ENCODE data around the gene RNF145.

RNF145 gene

DNA sequence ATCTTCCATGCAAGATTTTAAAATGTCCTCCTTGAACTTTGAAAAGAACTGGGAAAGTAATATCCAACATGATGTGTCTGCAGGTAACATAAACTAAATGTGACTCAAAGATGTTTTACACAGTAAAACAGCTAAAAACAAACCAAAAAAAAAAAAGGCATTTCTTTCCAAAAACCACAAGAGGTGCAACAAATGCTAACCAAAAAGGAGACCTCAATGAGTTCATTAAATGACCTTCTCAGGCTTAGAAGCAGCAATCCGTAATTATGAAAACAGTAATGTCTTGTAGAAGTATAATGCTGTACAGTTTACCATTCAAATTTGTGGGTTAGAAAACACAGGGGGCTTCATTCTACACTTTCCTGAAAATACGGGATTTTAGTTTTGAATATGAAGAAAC, 2.5 kb downstream of the RNF145 start:
- DNase-seq = no peak
- Histone ChIP-seq H3K4me1 (ENCODE audit: control extremely low read depth in 1 of 4, control insufficient read depth in 4 of 4, insufficient read depth in 4 of 4, low read length in 3 of 4) (peaks cover 28 to 69% (median 47%) of the 10 kb centered on the region in 4 experiments), H3K36me3 (ENCODE audit: control insufficient read depth in 4 of 4, insufficient read depth in 4 of 4, low read length in 3 of 4) (peaks cover 0 to 3% (median 1%) of the 10 kb centered on the region in 4 experiments), H3K27ac (ENCODE audit: insufficient read depth in 1 of 2, low read depth in 1 of 2, low read length in 2 of 2, poor library complexity in 1 of 2, severe bottlenecking in 2 of 2) (peak overlapping the region in 1 of 2 experiments; percentile 84), H3K4me3 (ENCODE audit: control insufficient read depth in 1 of 7, extremely low read depth in 1 of 7, insufficient read depth in 4 of 7, low read depth in 2 of 7, low read length in 6 of 7) (peak overlapping the region in 5 of 7 experiments; percentile 80 to 94 (median 94)), H3K9me3 (ENCODE audit: control extremely low read depth in 1 of 5, control insufficient read depth in 4 of 5, insufficient read depth in 2 of 5, low read depth in 1 of 5, low read length in 4 of 5) (no peaks in the 10 kb centered on the region), H3K27me3 (replicated peaks in 2 of 5; ENCODE audit: control insufficient read depth in 4 of 5, insufficient read depth in 5 of 5, low read length in 4 of 5) (no peaks in the 10 kb centered on the region)
- ChIA-PET POLR2A (interaction anchor here (0.6 kb wide), 1 partner anchor 1397 kb away, joined by 3 read pairs; no protein-coding TSS in a partner anchor), CTCF (interaction anchor here (1.2 to 2.9 kb wide), 4 partner anchors 9 to 56 kb away, joined by 5 to 21 read pairs (median 8); partner anchors contain the start of gene UBLCP1)
- WGBS (ENCODE audit: insufficient coverage) = 67% methylated on average over 1 of the region's 2 CpGs

DNA sequence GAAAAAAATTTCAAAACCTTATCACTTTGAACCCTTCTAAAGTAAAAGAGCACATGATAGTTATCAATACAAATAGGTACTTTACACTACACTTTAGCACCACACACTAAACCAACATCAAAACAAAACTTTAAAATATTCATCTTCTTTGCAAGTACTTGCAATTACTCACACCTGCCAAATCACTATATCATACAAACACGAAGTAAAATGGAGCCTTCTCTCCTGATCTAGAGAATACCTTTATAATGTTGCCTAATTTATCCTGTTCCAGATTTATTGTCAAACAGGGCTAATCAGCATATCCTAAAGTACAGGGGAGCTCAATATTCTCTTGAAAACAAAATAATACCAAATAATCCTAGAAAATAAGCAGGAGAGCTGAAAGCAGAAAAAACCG, 3.0 kb downstream of the RNF145 start:
- no peak for DNase-seq
- POLR2A ChIA-PET = no interaction called here
- no CpG with 5 or more reads among the region's 2 CpGs for WGBS (ENCODE audit: insufficient coverage)
- H3K36me3 ChIP-seq (ENCODE audit: control insufficient read depth in 4 of 4, insufficient read depth in 4 of 4, low read length in 3 of 4) = peaks cover 0 to 4% (median 2%) of the 10 kb centered on the region in 4 experiments
- H3K27ac ChIP-seq (ENCODE audit: insufficient read depth in 1 of 2, low read depth in 1 of 2, low read length in 2 of 2, poor library complexity in 1 of 2, severe bottlenecking in 2 of 2) = peak overlapping the region in 1 of 2 experiments; percentile 84
- no peaks in the 10 kb centered on the region for H3K9me3 ChIP-seq (ENCODE audit: control extremely low read depth in 1 of 5, control insufficient read depth in 4 of 5, insufficient read depth in 2 of 5, low read depth in 1 of 5, low read length in 4 of 5)
- peak overlapping the region in 4 of 7 experiments; percentile 5 to 94 (median 94) for H3K4me3 ChIP-seq (ENCODE audit: control insufficient read depth in 1 of 7, extremely low read depth in 1 of 7, insufficient read depth in 4 of 7, low read depth in 2 of 7, low read length in 6 of 7)
- peaks cover 23 to 65% (median 45%) of the 10 kb centered on the region in 4 experiments for H3K4me1 ChIP-seq (ENCODE audit: control extremely low read depth in 1 of 4, control insufficient read depth in 4 of 4, insufficient read depth in 4 of 4, low read length in 3 of 4)
- CTCF ChIA-PET = interaction anchor here (2.9 kb wide), 1 partner anchor 8 kb away, joined by 21 read pairs; no protein-coding TSS in a partner anchor
- no peaks in the 10 kb centered on the region for H3K27me3 ChIP-seq (replicated peaks in 2 of 5; ENCODE audit: control insufficient read depth in 4 of 5, insufficient read depth in 5 of 5, low read length in 4 of 5)

DNA sequence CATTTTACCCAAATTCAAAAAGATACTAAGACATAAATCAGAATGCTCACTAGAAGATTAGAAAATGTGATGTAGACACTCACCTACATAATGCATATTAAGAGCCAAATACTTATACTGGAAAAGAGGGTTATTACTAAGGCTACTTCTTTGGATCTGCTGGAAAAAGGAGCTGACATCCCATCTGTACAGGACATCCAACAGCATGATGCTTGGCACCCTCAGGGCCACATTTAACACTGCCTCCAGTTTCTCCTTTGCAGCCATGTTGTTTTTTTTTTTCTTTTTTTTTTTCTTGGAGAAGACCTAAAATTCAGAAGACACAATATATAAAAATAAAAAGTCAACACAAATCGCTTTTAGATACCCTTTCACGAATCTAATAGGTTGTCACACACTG, 6.0 kb downstream of the RNF145 start:
- Histone ChIP-seq H3K27ac (ENCODE audit: insufficient read depth in 1 of 2, low read depth in 1 of 2, low read length in 2 of 2, poor library complexity in 1 of 2, severe bottlenecking in 2 of 2) (no peak overlapping the region), H3K4me1 (ENCODE audit: control extremely low read depth in 1 of 4, control insufficient read depth in 4 of 4, insufficient read depth in 4 of 4, low read length in 3 of 4) (peaks cover 18 to 64% (median 42%) of the 10 kb centered on the region in 4 experiments), H3K36me3 (ENCODE audit: control insufficient read depth in 4 of 4, insufficient read depth in 4 of 4, low read length in 3 of 4) (peaks cover 2 to 12% (median 4%) of the 10 kb centered on the region in 4 experiments), H3K27me3 (replicated peaks in 2 of 5; ENCODE audit: control insufficient read depth in 4 of 5, insufficient read depth in 5 of 5, low read length in 4 of 5) (no peaks in the 10 kb centered on the region), H3K4me3 (ENCODE audit: control insufficient read depth in 1 of 7, extremely low read depth in 1 of 7, insufficient read depth in 4 of 7, low read depth in 2 of 7, low read length in 6 of 7) (no peak overlapping the region), H3K9me3 (ENCODE audit: control extremely low read depth in 1 of 5, control insufficient read depth in 4 of 5, insufficient read depth in 2 of 5, low read depth in 1 of 5, low read length in 4 of 5) (no peaks in the 10 kb centered on the region)
- DNase-seq = no peak
- POLR2A ChIA-PET = no interaction called here
- CTCF ChIA-PET = no interaction called here
- WGBS (ENCODE audit: insufficient coverage) = 92% methylated on average over 2 of the region's 2 CpGs

DNA sequence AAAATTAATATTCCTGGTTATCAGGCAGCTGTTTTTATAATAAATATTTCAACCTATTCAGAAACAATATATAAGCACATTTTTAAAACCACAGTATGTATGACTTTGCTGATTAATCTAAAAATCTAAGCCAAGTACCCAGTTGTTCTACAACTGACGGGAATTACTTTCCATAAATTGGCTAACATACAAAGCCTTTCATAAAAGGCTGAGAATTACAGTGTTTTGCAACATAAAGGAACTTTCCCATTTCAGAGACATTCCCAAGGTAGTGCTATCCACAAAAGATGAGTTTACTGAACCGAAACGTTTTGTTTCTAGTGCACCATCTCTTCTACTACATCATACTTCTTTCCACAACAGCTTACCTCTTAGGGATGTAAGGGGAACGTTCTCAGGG, 7.2 kb downstream of the RNF145 start:
- Histone ChIP-seq H3K4me1 (ENCODE audit: control extremely low read depth in 1 of 4, control insufficient read depth in 4 of 4, insufficient read depth in 4 of 4, low read length in 3 of 4) (peaks cover 15 to 53% (median 37%) of the 10 kb centered on the region in 4 experiments), H3K27me3 (replicated peaks in 2 of 5; ENCODE audit: control insufficient read depth in 4 of 5, insufficient read depth in 5 of 5, low read length in 4 of 5) (no peaks in the 10 kb centered on the region), H3K4me3 (ENCODE audit: control insufficient read depth in 1 of 7, extremely low read depth in 1 of 7, insufficient read depth in 4 of 7, low read depth in 2 of 7, low read length in 6 of 7) (no peak overlapping the region), H3K36me3 (ENCODE audit: control insufficient read depth in 4 of 4, insufficient read depth in 4 of 4, low read length in 3 of 4) (peaks cover 5 to 18% (median 8%) of the 10 kb centered on the region in 4 experiments), H3K9me3 (ENCODE audit: control extremely low read depth in 1 of 5, control insufficient read depth in 4 of 5, insufficient read depth in 2 of 5, low read depth in 1 of 5, low read length in 4 of 5) (no peaks in the 10 kb centered on the region), H3K27ac (ENCODE audit: insufficient read depth in 1 of 2, low read depth in 1 of 2, low read length in 2 of 2, poor library complexity in 1 of 2, severe bottlenecking in 2 of 2) (no peak overlapping the region)
- ChIA-PET CTCF (interaction anchor here (1.3 to 1.5 kb wide), 2 partner anchors 11 to 18 kb away, joined by 3 read pairs; no protein-coding TSS in a partner anchor), POLR2A (no interaction called here)
- 93% methylated on average over 3 of the region's 4 CpGs for WGBS (ENCODE audit: insufficient coverage)
- DNase-seq = no peak

DNA sequence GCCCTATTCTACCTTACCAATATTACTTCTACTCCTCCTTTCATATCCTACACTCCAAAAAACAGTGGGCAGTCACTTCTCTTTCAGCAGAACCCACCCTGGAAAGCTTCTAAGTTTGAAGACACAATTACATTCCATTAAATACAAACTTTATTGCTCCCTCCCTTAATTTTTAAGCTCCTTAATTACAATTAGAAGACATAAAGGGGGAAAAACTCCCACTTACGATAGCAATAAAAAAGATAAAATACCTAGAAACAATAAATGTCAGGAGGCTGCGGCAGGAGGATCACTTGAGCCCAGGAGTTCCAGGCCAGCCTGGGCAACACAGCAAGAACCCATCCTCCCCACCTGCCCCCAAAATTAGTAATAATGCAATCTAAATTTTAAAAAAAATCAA, 9.6 kb downstream of the RNF145 start:
- no peak for DNase-seq
- H3K36me3 ChIP-seq (ENCODE audit: control insufficient read depth in 4 of 4, insufficient read depth in 4 of 4, low read length in 3 of 4) = peaks cover 5 to 25% (median 11%) of the 10 kb centered on the region in 4 experiments
- WGBS (ENCODE audit: insufficient coverage) = no CpG with 5 or more reads among the region's 2 CpGs
- H3K4me3 ChIP-seq (ENCODE audit: control insufficient read depth in 1 of 7, extremely low read depth in 1 of 7, insufficient read depth in 4 of 7, low read depth in 2 of 7, low read length in 6 of 7) = no peak overlapping the region
- H3K27me3 ChIP-seq (replicated peaks in 2 of 5; ENCODE audit: control insufficient read depth in 4 of 5, insufficient read depth in 5 of 5, low read length in 4 of 5) = no peaks in the 10 kb centered on the region
- ChIA-PET POLR2A (no interaction called here), CTCF (interaction anchor here (1.0 to 4.4 kb wide), 5 partner anchors 8 to 48 kb away, joined by 3 to 21 read pairs (median 4); no protein-coding TSS in a partner anchor)
- H3K27ac ChIP-seq (ENCODE audit: insufficient read depth in 1 of 2, low read depth in 1 of 2, low read length in 2 of 2, poor library complexity in 1 of 2, severe bottlenecking in 2 of 2) = no peak overlapping the region
- peaks cover 5 to 30% (median 18%) of the 10 kb centered on the region in 4 experiments for H3K4me1 ChIP-seq (ENCODE audit: control extremely low read depth in 1 of 4, control insufficient read depth in 4 of 4, insufficient read depth in 4 of 4, low read length in 3 of 4)
- H3K9me3 ChIP-seq (ENCODE audit: control extremely low read depth in 1 of 5, control insufficient read depth in 4 of 5, insufficient read depth in 2 of 5, low read depth in 1 of 5, low read length in 4 of 5) = no peaks in the 10 kb centered on the region

DNA sequence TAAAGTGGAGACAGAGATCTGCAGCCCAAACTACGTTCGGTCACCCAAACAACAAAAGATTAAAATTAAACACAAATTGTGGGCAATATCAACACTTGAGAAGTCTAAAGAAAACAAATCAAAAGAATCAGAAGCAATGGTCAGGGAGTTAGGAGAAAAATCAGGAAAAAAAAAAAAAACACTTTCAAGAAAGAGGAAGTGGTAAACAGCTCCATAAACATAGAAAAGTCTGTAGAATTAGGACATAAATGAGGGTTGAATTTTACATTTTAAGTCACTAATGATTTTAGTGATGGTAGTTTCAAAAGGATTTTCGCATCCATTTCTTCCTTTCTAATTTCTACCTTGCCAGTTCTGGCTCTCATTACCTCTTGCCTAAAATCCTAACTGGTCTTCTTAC, 10.1 kb downstream of the RNF145 start:
- ChIA-PET POLR2A (no interaction called here), CTCF (interaction anchor here (1.1 to 4.4 kb wide), 4 partner anchors 8 to 42 kb away, joined by 3 to 21 read pairs (median 6); no protein-coding TSS in a partner anchor)
- H3K36me3 ChIP-seq (ENCODE audit: control insufficient read depth in 4 of 4, insufficient read depth in 4 of 4, low read length in 3 of 4) = peaks cover 5 to 29% (median 13%) of the 10 kb centered on the region in 4 experiments
- no peaks in the 10 kb centered on the region for H3K27me3 ChIP-seq (replicated peaks in 2 of 5; ENCODE audit: control insufficient read depth in 4 of 5, insufficient read depth in 5 of 5, low read length in 4 of 5)
- peaks cover 5 to 25% (median 16%) of the 10 kb centered on the region in 4 experiments for H3K4me1 ChIP-seq (ENCODE audit: control extremely low read depth in 1 of 4, control insufficient read depth in 4 of 4, insufficient read depth in 4 of 4, low read length in 3 of 4)
- no peak for DNase-seq
- H3K9me3 ChIP-seq (ENCODE audit: control extremely low read depth in 1 of 5, control insufficient read depth in 4 of 5, insufficient read depth in 2 of 5, low read depth in 1 of 5, low read length in 4 of 5) = no peaks in the 10 kb centered on the region
- no peak overlapping the region for H3K4me3 ChIP-seq (ENCODE audit: control insufficient read depth in 1 of 7, extremely low read depth in 1 of 7, insufficient read depth in 4 of 7, low read depth in 2 of 7, low read length in 6 of 7)
- no peak overlapping the region for H3K27ac ChIP-seq (ENCODE audit: insufficient read depth in 1 of 2, low read depth in 1 of 2, low read length in 2 of 2, poor library complexity in 1 of 2, severe bottlenecking in 2 of 2)
- 80% methylated on average over 1 of the region's 3 CpGs for WGBS (ENCODE audit: insufficient coverage)

Measured in common myeloid progenitor, CD34-positive (primary cell).